ENCODE data around the gene MPV17. TPM values are rescaled to one million over a fixed set of nuclear protein-coding genes. Genes with fewer than 3 reads are reported as not detected.

MPV17 gene
- total and polyA plus RNA-seq, 2 of the 13 experiments (the other 11 are each of a cell fraction or from before 2014, with no cell fraction given): 48.9 to 129 TPM

- 3% methylated on average over 27 of the region's 38 CpGs for WGBS (ENCODE audit: low lambda C conversion rate)
- ChIA-PET CTCF (ENCODE audit: low intra/inter-chr PET ratio, low total read pairs) (interaction anchor here (1.8 to 3.6 kb wide), 3 partner anchors 15 to 39 kb away, joined by 7 to 29 read pairs (median 20); no protein-coding TSS in a partner anchor), POLR2A (interaction anchor here (1.8 kb wide), 1 partner anchor 130 kb away, joined by 5 read pairs; the partner anchor contains the start of gene PREB)
- H4K20me1 ChIP-seq (ENCODE audit: insufficient read depth, low read length): no peaks in the 10 kb centered on the region
- peaks cover 26% of the 10 kb centered on the region for H3K4me1 ChIP-seq (ENCODE audit: insufficient read depth, low read length)
- in situ Hi-C loops (cut with HindIII; ENCODE audit: extremely low pct_ligation_motif_present, low pct_unique_long_range_greater_than_20kb): no loop called here
- ATAC-seq: peak; percentile 61
- H2AFZ ChIP-seq (ENCODE audit: low read length): no peak overlapping the region
- peaks cover 20 to 77% of the 10 kb centered on the region in 2 experiments for H3K27me3 ChIP-seq (ENCODE audit: control insufficient read depth in 1 of 2, insufficient read depth in 2 of 2, low read length in 2 of 2)
- DNase-seq (ENCODE audit: low spot score): no peak
- H3K79me2 ChIP-seq (ENCODE audit: insufficient read depth, low read length): no peaks in the 10 kb centered on the region
- BruUV-seq (replicated peaks): no TSS peak
- H3K9ac ChIP-seq (ENCODE audit: insufficient read depth, low read depth, low read length): no peak overlapping the region
- no peaks in the 10 kb centered on the region for H3K36me3 ChIP-seq (replicated peaks in 1 of 2; ENCODE audit: control insufficient read depth in 1 of 2, insufficient read depth in 2 of 2, low read length in 2 of 2)
- H3K9me3 ChIP-seq (ENCODE audit: low read length): no peaks in the 10 kb centered on the region
- H3K27ac ChIP-seq (ENCODE audit: extremely low read length, insufficient read depth, low read length): no peak overlapping the region
- intact Hi-C loops (cut with micrococcal nuclease; ENCODE audit: unreplicated experiment): loop anchor here (2.0 kb wide), 1 partner anchor 16 kb away; no protein-coding TSS in a partner anchor
- no peak for FAIRE-seq
- H3K4me2 ChIP-seq (ENCODE audit: low read depth, low read length): peak overlapping the region; percentile 92
- H3K4me3 ChIP-seq (replicated peaks in 1 of 3; ENCODE audit: insufficient read depth in 1 of 3, low read depth in 2 of 3, low read length in 3 of 3): peak overlapping the region; percentile 56 to 77 (median 58)
- TF ChIP-seq KDM5B (CRISPR knock-in tag; IDR thresholded peaks at IDR 0.05; ENCODE audit: borderline replicate concordance) (0 out of 2 replicates have a peak, but pooled peaks have one; percentile 5), EZH2 (conservative IDR thresholded peaks at IDR 0.05; ENCODE audit: low read depth, low read length) (peak; percentile 98), NPAS2 (CRISPR knock-in tag; IDR thresholded peaks at IDR 0.05; ENCODE audit: borderline replicate concordance) (no peak), SPEN (CRISPR knock-in tag; IDR thresholded peaks at IDR 0.05; ENCODE audit: low read depth) (peak; percentile 38; the same call in 1 of the 2 replicates), ZNF20 (CRISPR knock-in tag; IDR thresholded peaks at IDR 0.05) (no peak), ZNF556 (CRISPR knock-in tag; IDR thresholded peaks at IDR 0.05; ENCODE audit: borderline replicate concordance) (no peak), REL (CRISPR knock-in tag; conservative IDR thresholded peaks at IDR 0.05) (0 out of 2 replicates have a peak, but pooled peaks have one; percentile 61), SAFB2 (CRISPR knock-in tag; IDR thresholded peaks at IDR 0.05; ENCODE audit: borderline replicate concordance, low read depth) (peak; percentile 40; the same call in 1 of the 2 replicates), ZFYVE20 (CRISPR knock-in tag; IDR thresholded peaks at IDR 0.05; ENCODE audit: borderline replicate concordance, low read depth) (no peak), ZNF292 (CRISPR knock-in tag; IDR thresholded peaks at IDR 0.05; ENCODE audit: borderline replicate concordance, low read depth) (no peak), SRSF1 (optimal IDR thresholded peaks at IDR 0.05; ENCODE audit: low read depth, low read length) (peak; percentile 21), RORA (CRISPR knock-in tag; IDR thresholded peaks at IDR 0.05) (no peak), ZIK1 (CRISPR knock-in tag; IDR thresholded peaks at IDR 0.05; ENCODE audit: borderline replicate concordance, low read depth) (no peak), TEF (CRISPR knock-in tag; IDR thresholded peaks at IDR 0.05) (no peak), PAWR (CRISPR knock-in tag; IDR thresholded peaks at IDR 0.05; ENCODE audit: borderline replicate concordance) (no peak), ERF (CRISPR knock-in tag; IDR thresholded peaks at IDR 0.05) (no peak), HOXA3 (CRISPR knock-in tag; IDR thresholded peaks at IDR 0.05) (peak; percentile 24; the same call in 1 of the 2 replicates), ZNF780A (CRISPR knock-in tag; IDR thresholded peaks at IDR 0.05) (0 out of 2 replicates have a peak, but pooled peaks have one; percentile 36)
- TF ChIP-seq, protein P1, sequence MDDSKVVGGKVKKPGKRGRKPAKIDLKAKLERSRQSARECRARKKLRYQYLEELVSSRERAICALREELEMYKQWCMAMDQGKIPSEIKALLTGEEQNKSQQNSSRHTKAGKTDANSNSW (CRISPR knock-in tag; IDR thresholded peaks at IDR 0.05; ENCODE audit: borderline replicate concordance): peak; percentile 71; the same call in 1 of the 2 replicates
- TF ChIP-seq, protein P2, sequence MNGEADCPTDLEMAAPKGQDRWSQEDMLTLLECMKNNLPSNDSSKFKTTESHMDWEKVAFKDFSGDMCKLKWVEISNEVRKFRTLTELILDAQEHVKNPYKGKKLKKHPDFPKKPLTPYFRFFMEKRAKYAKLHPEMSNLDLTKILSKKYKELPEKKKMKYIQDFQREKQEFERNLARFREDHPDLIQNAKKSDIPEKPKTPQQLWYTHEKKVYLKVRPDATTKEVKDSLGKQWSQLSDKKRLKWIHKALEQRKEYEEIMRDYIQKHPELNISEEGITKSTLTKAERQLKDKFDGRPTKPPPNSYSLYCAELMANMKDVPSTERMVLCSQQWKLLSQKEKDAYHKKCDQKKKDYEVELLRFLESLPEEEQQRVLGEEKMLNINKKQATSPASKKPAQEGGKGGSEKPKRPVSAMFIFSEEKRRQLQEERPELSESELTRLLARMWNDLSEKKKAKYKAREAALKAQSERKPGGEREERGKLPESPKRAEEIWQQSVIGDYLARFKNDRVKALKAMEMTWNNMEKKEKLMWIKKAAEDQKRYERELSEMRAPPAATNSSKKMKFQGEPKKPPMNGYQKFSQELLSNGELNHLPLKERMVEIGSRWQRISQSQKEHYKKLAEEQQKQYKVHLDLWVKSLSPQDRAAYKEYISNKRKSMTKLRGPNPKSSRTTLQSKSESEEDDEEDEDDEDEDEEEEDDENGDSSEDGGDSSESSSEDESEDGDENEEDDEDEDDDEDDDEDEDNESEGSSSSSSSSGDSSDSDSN (CRISPR knock-in tag; IDR thresholded peaks at IDR 0.05): peak; percentile 64; the same call in 1 of the 2 replicates
- TF ChIP-seq, protein P3, sequence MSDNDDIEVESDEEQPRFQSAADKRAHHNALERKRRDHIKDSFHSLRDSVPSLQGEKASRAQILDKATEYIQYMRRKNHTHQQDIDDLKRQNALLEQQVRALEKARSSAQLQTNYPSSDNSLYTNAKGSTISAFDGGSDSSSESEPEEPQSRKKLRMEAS (IDR thresholded peaks at IDR 0.05): peak; percentile 56
Observed at GRCh38 chr2:27264253-27264752, 58.6 kb downstream of the MPV17 start.

Data from HepG2 (cell line).